Measurements from ENCODE around the gene KIF3C.
A peak's percentile ranks its signal among the peaks of the same experiment; 100 is the strongest.
"Not testable (repeated sequence)": the region's sequence is repeated elsewhere in the genome, so short reads cannot be mapped to it uniquely, and the experiment has no call there.

KIF3C gene

GRCh38 chr2:25958611-25959010, 23.7 kb downstream of the KIF3C start:
- not testable (repeated sequence) for DNase-seq

DNA sequence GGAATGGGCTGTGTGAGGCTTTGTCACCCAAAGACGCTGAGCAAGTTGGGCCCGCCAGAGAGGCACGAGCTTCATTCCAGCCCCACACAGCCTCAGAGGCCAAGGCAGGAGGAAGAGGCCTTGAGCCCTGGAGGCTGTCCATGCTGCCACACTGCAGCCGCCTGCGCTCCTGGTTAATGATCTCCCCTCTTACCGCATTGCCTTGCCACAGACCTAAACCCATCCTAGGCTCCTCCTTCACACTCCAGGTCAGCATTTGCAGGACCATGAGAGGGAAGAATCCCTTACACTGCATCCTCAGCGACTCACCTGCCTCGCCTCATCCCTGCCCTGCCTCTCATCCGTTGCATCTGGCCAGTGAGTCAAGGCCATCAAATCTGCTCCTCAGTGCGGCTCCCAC, 24.6 kb downstream of the KIF3C start:
- DNase-seq, result no peak

DNA sequence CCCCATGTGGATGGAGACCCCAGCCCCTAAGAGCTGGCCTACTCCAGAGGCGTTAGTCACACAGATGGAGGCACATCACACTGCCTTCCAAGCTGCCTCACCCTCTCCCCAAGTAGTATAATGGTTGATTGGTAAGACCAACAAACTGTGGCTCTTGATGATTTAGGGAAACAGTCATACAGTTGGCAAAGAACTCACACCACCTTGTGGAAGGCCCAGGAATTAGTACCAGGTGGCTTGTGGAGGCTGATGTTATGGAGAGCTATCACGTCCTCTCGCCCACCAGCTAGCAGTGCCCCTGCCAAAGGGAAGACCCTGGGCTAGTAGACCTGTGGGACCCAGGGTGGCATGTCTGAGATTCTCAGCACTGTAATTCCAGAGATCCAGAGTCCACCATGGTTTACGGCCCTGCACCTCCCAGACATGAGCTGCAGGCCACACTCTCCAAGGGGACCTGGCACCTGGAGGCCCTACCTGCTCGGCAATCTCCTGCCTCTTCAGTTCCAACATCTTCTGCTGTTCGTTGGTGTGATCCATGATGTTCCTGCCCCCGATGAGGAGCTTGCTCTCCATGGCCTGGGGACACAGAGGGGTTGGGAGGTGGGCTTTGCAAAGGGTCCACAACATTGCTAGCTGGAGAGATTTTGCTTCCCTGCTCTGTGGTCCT, 26.3 kb downstream of the KIF3C start:
- no peak for DNase-seq

GRCh38 chr2:25955036-25955435, 27.3 kb downstream of the KIF3C start:
- peak; percentile 39 for DNase-seq

DNA sequence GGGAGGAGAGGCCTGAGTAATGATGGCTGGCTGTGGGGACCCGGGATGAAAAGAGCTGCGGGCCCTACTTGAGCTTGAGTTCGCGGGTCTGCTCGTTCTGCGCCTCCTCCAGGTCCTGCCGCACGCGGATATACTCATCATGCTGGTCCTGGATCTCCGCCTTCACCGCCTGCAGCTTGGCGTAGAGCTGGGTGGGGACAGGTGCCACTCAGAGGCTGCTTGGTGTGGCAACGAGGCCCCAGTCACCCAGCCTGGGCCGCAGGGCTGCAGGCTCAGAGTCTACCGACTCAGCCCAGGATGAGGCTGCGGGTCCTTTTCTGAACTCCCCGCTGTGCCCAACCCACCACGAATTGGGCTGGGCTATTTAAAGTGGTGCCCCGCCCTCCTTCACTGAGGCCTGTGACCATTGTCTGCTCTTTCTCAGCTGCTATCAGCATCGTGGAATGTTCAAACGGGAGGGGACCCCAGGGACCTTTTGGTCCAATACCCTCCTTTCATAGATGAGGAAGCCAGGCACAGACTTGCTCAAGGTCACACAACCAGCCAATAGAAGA, 28.0 kb downstream of the KIF3C start:
- no peak for DNase-seq

DNA sequence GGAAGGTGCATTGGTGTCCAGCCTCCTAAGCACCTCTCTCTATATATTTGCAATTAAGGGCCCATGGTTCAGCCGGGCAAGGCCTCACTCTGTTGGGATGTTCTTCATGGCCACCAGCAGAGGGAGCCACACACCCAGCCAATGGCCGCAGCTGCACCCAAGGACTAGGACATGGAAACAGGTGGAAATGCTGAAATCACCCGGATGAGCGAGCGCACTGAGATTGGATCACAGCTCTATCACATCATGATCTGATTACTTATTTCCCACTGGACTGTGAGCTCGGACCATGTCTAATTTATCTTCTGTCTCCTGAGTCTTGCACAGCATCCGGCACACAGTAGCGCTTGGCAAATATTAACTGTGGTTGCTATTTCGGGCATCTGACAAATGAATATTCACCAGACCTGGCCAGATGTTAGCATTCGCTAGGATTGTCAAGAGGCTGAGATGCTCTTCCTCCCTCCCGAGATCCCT, 31.2 kb downstream of the KIF3C start:
- DNase-seq, result peak; percentile 72

GRCh38 chr2:25948437-25948836, 33.9 kb downstream of the KIF3C start:
- DNase-seq, result no peak

DNA sequence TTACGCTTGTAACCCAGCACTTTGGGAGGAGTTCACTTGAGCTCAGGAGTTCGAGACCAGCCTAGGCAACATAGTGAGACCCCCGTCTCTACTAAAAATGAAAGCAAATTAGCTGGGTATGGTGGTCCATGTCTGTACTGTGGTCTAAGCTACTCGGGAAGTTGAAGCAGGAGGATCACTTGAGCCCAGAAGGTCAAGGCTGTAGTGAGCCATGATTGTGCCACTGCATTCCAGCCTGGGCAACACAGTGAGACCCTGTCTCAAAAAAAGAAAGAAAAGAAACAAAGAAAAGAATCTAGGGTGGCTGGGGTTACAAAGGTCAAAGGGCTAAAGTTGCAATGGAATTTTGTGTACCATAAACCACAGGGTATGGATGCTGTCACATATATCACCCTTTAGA, 41.3 kb downstream of the KIF3C start:
- no peak for DNase-seq

GRCh38 chr2:25939257-25939668, 43.0 kb downstream of the KIF3C start:
- no peak for DNase-seq

DNA sequence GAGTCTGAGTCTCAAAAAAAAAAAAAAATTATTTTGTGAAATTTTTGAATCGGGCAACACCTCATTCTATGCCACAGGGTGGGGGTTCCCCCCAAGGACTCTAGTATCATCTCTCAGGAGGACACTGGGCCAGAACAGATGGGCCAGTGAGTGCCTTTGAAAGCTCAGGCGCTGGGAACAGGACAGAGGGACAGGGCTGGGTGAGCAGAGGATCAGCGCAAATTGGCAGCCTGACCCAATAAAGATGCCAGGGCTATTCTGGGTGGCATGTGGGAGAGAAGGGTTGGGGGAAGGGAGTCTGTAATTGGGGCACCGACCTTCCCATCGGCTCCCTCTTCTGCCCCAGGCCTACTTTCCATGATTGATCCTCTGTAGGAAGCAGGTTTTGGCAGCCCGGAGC, 44.0 kb downstream of the KIF3C start:
- no peak for DNase-seq

- no peak for DNase-seq
These were observed 45.3 kb downstream of the KIF3C start for GRCh38 chr2:25936889-25937545.

DNA sequence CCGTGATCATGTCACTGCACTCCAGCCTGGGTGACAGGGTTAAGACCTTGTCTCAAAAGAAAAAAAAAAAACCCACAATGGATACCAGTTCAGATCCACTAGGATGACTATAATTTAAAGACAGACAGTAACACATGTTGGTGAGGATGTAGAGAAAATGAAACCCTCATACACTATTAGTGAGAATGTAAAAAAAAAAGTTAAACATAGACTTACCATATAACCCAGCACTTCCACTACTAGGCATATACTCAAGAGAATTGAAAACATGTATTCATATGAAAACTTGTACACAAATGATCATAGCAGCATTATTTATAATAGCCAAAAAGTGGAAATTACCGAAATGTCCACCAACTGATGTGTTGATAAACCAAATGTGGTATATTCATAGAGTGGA, 48.7 kb downstream of the KIF3C start:
- no peak for DNase-seq

DNA sequence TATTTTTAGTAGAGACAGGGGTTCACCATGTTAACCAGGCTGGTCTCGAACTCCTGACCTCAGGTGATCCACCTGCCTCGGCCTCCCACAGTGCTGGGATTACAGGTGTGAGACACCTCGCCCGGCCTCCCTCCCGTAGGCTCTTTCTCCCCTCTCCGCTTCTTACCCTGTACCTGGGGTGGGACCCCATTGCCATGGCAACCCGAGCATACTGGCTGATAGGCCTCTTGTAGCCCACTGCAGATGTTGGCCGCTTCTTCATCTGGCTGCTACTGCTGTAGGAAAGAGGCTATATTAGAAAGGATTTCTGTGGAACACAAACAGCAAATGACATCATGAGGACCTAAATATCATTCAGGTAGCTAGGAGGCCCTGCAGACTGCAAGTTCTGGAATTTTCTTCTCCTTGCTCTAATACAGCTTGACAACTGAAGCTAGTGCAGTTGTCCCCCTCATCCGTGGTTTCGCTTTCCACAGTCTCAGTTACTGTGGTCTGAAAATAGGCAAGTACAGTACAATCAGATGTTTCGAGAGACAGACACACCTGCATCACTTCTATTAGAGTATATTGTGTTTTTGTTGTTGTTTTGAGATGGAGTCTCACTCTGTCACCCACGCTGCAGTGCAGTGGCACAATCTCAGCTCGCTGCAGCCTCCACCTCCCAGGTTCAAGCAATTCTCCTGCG, 52.4 kb downstream of the KIF3C start:
- no peak for DNase-seq

GRCh38 chr2:25928668-25929067, 53.6 kb downstream of the KIF3C start:
- DNase-seq, result no peak

GRCh38 chr2:25926984-25927756, 55.1 kb downstream of the KIF3C start:
- DNase-seq, result no peak

GRCh38 chr2:25922501-25922900, 59.8 kb downstream of the KIF3C start:
- DNase-seq, result no peak

- DNase-seq, result no peak
These were observed 61.4 kb downstream of the KIF3C start for GRCh38 chr2:25920786-25921415.

DNA sequence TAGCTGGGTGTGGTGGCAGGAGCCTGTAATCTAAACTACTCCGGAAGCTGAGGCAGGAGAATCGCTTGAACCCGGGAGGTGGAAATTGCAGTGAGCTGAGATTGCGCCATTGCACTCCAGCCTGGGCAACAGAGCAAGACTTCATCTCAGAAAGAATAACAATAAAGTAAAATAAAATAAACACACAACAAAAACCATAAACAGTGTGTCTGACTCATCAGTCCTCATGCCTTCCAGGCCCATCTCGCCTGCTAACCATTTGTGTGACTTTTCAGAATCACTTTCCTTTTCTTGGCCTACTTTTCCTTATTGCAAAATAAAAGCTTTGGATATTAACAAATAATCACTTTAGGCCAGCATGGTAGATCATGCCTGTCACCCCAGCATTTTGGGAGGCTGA, 62.0 kb downstream of the KIF3C start:
- peak; percentile 12 for DNase-seq

GRCh38 chr2:25917832-25918231, 64.5 kb downstream of the KIF3C start:
- DNase-seq, result no peak

DNA sequence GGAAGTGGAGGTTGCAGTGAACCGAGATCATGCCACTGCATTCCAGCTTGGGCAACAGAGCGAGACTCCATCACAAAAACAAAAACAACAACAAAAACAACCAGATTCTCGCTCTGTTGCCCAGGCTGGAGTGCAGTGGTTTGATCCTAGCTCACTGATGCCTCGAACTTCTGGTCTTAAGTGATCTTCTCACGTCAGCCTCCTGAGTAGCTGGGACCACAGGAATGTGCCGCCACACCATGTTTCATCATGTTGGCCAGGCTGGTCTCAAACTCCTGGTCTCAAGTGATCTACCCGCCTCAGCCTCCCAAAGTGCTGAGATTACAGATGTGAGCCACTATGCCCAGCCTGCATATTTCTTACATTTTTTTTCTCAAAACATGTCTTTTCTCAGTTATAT, 64.9 kb downstream of the KIF3C start:
- peak; percentile 25 for DNase-seq

- DNase-seq, result not testable (repeated sequence)
These were observed 66.1 kb downstream of the KIF3C start for GRCh38 chr2:25915944-25916772.

Measured in fibroblast of skin of back (primary cell).